ENCODE measurements around the gene MACO1. TPM values are rescaled to one million over a fixed set of nuclear protein-coding genes. Genes with fewer than 3 reads are reported as not detected.
"Not testable (repeated sequence)": the region's sequence is repeated elsewhere in the genome, so short reads cannot be mapped to it uniquely, and the experiment has no call there.

MACO1 gene
- total RNA-seq, 2 donors from 2014 or later = 16.3 to 21.6 TPM

GRCh38 chr1:25431955-25432719 is 1.4 kb downstream of the MACO1 start:
- H3K9me3 ChIP-seq (ENCODE audit: control insufficient read depth, low read length, poor library complexity, severe bottlenecking) = no peaks in the 10 kb centered on the region
- Mint-ChIP-seq H3K36me3 (ENCODE audit: low read depth) (no peaks in the 10 kb centered on the region), H3K4me3 (peak overlapping the region; percentile 91), H3K27me3 (no peaks in the 10 kb centered on the region), H3K4me1 (peaks cover 49% of the 10 kb centered on the region), H3K27ac (peak overlapping the region; percentile 88)
- ATAC-seq (no peak), DNase-seq (no peak)

DNA sequence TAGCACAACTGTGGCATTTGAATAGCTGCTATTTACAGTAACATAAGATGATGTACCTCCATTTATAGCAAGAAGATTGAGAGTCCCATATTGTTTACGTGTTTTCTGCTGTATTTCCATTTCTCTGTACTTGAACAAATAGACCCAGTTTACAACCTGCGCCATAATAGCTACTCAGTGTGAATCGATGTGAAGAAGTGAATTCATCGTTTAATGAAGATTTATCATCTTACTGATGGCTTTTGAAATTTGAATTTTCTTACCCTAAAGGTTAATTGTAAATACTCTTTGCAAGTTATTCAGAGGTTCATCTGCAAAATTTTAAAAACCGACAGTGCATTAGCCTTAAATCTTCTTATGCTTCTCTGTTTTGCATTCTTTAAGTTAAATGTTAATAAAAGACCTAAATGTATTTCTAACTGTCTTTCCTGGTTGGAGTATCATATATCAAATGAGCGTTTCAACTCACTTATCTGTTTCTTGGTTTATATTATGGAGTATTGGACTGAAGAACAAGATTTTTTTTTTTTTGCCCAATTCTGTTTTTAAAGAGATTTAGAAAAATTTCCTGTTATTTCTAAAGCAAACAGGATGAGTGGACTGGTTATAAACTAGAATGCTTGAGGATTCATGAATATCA is 2.2 kb downstream of the MACO1 start:
- no peak for DNase-seq
- Mint-ChIP-seq H3K27ac (peak overlapping the region; percentile 79), H3K27me3 (no peaks in the 10 kb centered on the region), H3K36me3 (ENCODE audit: low read depth) (no peaks in the 10 kb centered on the region), H3K4me1 (peaks cover 49% of the 10 kb centered on the region), H3K4me3 (peak overlapping the region; percentile 91)
- no peak for ATAC-seq
- no peaks in the 10 kb centered on the region for H3K9me3 ChIP-seq (ENCODE audit: control insufficient read depth, low read length, poor library complexity, severe bottlenecking)

DNA sequence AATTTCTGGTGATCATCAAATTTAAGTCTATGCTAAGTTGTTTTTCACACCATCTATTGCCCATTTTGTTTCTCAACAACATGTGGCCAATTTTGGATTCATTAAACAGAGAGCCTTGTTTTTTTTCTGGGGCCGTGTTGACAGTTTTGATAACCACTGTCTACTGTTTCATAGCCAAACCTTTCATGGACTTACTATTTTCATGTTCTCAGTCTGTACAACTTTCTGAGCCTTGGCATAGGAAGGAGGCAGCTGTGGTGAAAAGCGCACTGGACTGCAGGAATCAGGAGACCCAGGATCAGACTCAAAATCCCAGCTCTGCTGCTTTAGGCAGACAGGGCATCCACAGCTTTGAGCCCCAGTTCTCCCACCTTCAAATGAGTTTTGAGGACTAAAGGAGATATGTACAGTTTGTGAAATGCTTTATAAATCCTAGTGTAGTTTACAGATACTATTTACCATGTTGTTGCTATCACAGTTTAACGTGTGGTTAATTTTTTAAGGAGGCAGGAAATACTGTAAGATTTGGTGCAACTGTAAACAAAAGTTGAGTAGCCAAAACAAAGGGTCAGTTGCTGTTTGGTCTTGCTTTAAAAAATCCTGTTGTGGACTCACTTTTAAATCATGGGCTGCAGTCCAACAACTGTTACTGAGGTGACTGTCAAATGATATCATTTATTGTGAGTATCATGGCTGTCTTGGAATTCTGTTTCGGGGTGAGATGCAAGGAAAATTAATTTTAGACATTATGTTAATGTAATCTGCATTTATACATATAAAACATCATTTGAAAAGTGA is 2.9 kb downstream of the MACO1 start:
- no peaks in the 10 kb centered on the region for H3K27me3 Mint-ChIP-seq
- peaks cover 48% of the 10 kb centered on the region for H3K4me1 Mint-ChIP-seq
- DNase-seq (no peak), ATAC-seq (no peak)
- H3K36me3 Mint-ChIP-seq (ENCODE audit: low read depth) = no peaks in the 10 kb centered on the region
- H3K27ac Mint-ChIP-seq = peak overlapping the region; percentile 79
- H3K4me3 Mint-ChIP-seq = no peak overlapping the region
- H3K9me3 ChIP-seq (ENCODE audit: control insufficient read depth, low read length, poor library complexity, severe bottlenecking) = no peaks in the 10 kb centered on the region

GRCh38 chr1:25435397-25436108 is 4.9 kb downstream of the MACO1 start:
- H3K4me1 Mint-ChIP-seq = peaks cover 39% of the 10 kb centered on the region
- no peaks in the 10 kb centered on the region for H3K27me3 Mint-ChIP-seq
- H3K9me3 ChIP-seq (ENCODE audit: control insufficient read depth, low read length, poor library complexity, severe bottlenecking) = no peaks in the 10 kb centered on the region
- ATAC-seq = no peak
- H3K27ac Mint-ChIP-seq = peak overlapping the region; percentile 79
- peak overlapping the region; percentile 68 for H3K4me3 Mint-ChIP-seq
- H3K36me3 Mint-ChIP-seq (ENCODE audit: low read depth) = no peaks in the 10 kb centered on the region
- no peak for DNase-seq

- H3K27ac Mint-ChIP-seq = no peak overlapping the region
- ATAC-seq = no peak
- no peak overlapping the region for H3K4me3 Mint-ChIP-seq
- DNase-seq = no peak
- H3K36me3 Mint-ChIP-seq (ENCODE audit: low read depth) = no peaks in the 10 kb centered on the region
- no peaks in the 10 kb centered on the region for H3K27me3 Mint-ChIP-seq
- H3K4me1 Mint-ChIP-seq = peaks cover 43% of the 10 kb centered on the region
- H3K9me3 ChIP-seq (ENCODE audit: control insufficient read depth, low read length, poor library complexity, severe bottlenecking) = no peaks in the 10 kb centered on the region
These were observed 7.0 kb downstream of the MACO1 start for GRCh38 chr1:25437672-25438071.

DNA sequence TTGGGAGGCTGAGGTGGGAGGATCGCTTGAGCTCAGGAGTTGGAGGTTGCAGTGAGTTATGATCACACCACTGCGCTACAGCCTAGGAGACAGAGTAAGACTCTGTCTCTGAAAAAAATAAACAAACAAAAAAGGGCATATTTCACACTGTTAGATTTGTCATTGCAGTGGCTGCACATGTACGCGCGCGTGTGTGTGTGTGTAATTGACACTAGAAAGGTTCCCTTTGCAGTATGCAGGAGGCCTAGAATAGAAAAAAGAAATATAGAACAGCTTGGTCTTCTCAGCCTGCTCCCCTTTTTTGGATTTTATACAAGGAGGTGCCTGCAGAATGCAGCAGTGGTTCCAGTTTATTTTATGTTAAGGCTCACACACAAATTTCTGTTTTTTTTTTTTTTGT is 8.6 kb downstream of the MACO1 start:
- Mint-ChIP-seq H3K27me3 (no peaks in the 10 kb centered on the region), H3K4me3 (no peak overlapping the region), H3K27ac (no peak overlapping the region), H3K36me3 (ENCODE audit: low read depth) (no peaks in the 10 kb centered on the region), H3K4me1 (peaks cover 37% of the 10 kb centered on the region)
- DNase-seq (no peak), ATAC-seq (no peak)
- no peaks in the 10 kb centered on the region for H3K9me3 ChIP-seq (ENCODE audit: control insufficient read depth, low read length, poor library complexity, severe bottlenecking)

GRCh38 chr1:25442178-25442577 is 11.5 kb downstream of the MACO1 start:
- Mint-ChIP-seq H3K36me3 (ENCODE audit: low read depth) (peaks cover 2% of the 10 kb centered on the region), H3K27ac (peak overlapping the region; percentile 62), H3K27me3 (no peaks in the 10 kb centered on the region), H3K4me3 (no peak overlapping the region), H3K4me1 (peaks cover 26% of the 10 kb centered on the region)
- DNase-seq (no peak), ATAC-seq (no peak)
- H3K9me3 ChIP-seq (ENCODE audit: control insufficient read depth, low read length, poor library complexity, severe bottlenecking) = no peaks in the 10 kb centered on the region

DNA sequence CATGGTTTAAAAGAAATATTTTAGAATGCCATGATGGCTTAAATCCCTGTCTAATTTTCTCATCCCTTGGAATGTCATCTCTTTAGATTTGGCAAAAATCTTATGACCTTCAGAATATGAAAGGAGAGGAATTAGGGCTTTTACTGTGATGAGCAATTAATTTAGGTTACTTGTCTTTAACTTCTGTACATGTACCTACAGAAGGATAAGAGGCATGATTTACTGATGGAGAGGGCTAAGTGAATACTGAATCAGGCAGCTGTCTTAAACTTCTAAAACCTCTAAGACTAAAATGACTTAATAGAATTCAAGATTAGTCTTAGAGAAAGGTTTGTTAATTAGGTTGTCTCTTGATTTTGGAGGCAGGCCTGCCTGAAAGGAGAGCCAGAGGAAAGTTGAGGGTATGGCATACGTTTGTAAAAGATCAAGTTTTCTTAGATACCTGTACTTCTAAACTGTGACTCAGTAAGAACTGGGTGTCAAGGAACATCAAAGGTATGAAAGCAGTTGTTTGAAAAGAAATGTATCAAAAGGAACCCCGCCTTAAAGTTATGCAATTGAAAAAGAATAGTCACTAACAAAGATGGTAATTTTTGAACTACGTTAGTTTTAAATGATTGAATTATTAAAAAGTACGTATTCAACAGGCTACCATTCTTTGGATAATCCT is 12.5 kb downstream of the MACO1 start:
- H3K9me3 ChIP-seq (ENCODE audit: control insufficient read depth, low read length, poor library complexity, severe bottlenecking) = no peaks in the 10 kb centered on the region
- Mint-ChIP-seq H3K36me3 (ENCODE audit: low read depth) (peaks cover 2% of the 10 kb centered on the region), H3K27ac (no peak overlapping the region), H3K4me3 (no peak overlapping the region), H3K27me3 (no peaks in the 10 kb centered on the region), H3K4me1 (peaks cover 26% of the 10 kb centered on the region)
- ATAC-seq (no peak), DNase-seq (no peak)

DNA sequence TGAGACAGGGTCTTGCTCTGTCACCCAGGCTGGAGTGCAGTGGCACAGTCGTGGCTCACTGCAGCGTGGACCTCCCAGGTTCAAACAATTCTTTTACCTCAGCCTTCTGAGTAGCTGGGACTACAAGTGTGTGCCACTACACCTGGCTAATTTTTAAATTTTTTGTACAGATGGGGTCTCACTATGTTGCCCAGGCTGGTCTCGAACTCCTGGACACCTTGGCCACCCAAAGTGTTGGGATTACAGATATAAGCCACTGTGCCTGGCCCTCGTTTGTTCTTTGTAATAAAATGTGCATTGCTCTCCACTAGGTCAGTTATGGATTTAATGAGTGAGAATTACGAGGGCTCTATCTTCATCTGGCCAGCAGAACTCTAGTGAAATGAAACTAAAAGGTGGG is 13.9 kb downstream of the MACO1 start:
- ATAC-seq; H3K36me3 Mint-ChIP-seq (ENCODE audit: low read depth); H3K4me3 Mint-ChIP-seq; H3K9me3 ChIP-seq (ENCODE audit: control insufficient read depth, low read length, poor library complexity, severe bottlenecking); DNase-seq; H3K27ac Mint-ChIP-seq; H3K27me3 Mint-ChIP-seq: not testable (repeated sequence)
- peaks cover 26% of the 10 kb centered on the region for H3K4me1 Mint-ChIP-seq

DNA sequence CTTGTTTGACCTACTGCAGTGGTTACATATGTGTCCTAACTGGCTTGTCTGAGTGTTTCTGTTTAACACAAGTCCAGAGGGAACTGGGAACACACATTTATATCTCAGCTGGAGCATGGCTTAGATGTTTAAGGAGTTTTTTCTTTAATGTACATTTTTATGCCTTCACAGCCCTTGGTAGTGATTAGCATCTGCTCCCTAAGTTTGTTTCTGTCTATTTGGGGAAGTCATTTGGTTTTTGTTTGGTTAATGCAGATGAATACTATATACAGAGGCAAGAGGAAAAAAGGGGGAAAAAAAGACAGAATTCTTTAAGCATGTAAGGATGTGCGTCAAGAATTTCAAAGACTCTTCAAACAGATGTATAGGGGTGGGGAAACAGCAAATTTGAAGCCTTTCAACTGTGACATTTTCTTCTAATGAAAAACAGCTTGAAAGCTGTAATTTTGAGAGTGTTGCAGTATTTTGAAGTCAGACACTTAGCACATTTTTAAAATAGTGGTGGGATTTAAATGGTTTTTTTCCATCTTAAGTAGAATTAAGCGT is 15.4 kb downstream of the MACO1 start:
- no peak overlapping the region for H3K4me3 Mint-ChIP-seq
- ATAC-seq = no peak
- no peak overlapping the region for H3K27ac Mint-ChIP-seq
- no peaks in the 10 kb centered on the region for H3K9me3 ChIP-seq (ENCODE audit: control insufficient read depth, low read length, poor library complexity, severe bottlenecking)
- H3K27me3 Mint-ChIP-seq = no peaks in the 10 kb centered on the region
- H3K36me3 Mint-ChIP-seq (ENCODE audit: low read depth) = peaks cover 2% of the 10 kb centered on the region
- peaks cover 27% of the 10 kb centered on the region for H3K4me1 Mint-ChIP-seq
- no peak for DNase-seq

GRCh38 chr1:25447547-25447946 is 16.9 kb downstream of the MACO1 start:
- peaks cover 18% of the 10 kb centered on the region for H3K4me1 Mint-ChIP-seq
- no peak overlapping the region for H3K4me3 Mint-ChIP-seq
- no peak overlapping the region for H3K27ac Mint-ChIP-seq
- no peaks in the 10 kb centered on the region for H3K27me3 Mint-ChIP-seq
- H3K9me3 ChIP-seq (ENCODE audit: control insufficient read depth, low read length, poor library complexity, severe bottlenecking) = no peaks in the 10 kb centered on the region
- peaks cover 2% of the 10 kb centered on the region for H3K36me3 Mint-ChIP-seq (ENCODE audit: low read depth)
- no peak for DNase-seq
- peak; percentile 66 for ATAC-seq

- H3K27ac Mint-ChIP-seq = peak overlapping the region; percentile 16
These were observed 20.2 kb downstream of the MACO1 start for GRCh38 chr1:25450891-25451290.

More at GRCh38 chr1:25450891-25451290, 20.2 kb downstream of the MACO1 start:
- H3K27me3 Mint-ChIP-seq = no peaks in the 10 kb centered on the region
- H3K4me1 Mint-ChIP-seq = peaks cover 10% of the 10 kb centered on the region
- H3K9me3 ChIP-seq (ENCODE audit: control insufficient read depth, low read length, poor library complexity, severe bottlenecking) = no peaks in the 10 kb centered on the region
- H3K36me3 Mint-ChIP-seq (ENCODE audit: low read depth) = peaks cover 4% of the 10 kb centered on the region
- DNase-seq = no peak
- no peak for ATAC-seq
- no peak overlapping the region for H3K4me3 Mint-ChIP-seq

Data from T-helper 17 cell (primary cell).